Amniotic stem cell (primary cell): ENCODE data around the gene CNPY1.
"Not testable (repeated sequence)": the region's sequence is repeated elsewhere in the genome, so short reads cannot be mapped to it uniquely, and the experiment has no call there.

ENCODE experiments used
- DNase-seq: peaks from one replicate; lab custom pipeline; 2025; lab: John Stamatoyannopoulos, UW

Gene CNPY1

GRCh38 chr7:155546449-155546848 is at the start of gene CNPY1:
TSS of gene CNPY1 (minus strand) at chr7:155546559. CDS start at chr7:155545929, 630 bp downstream.
- DNase-seq, result not testable (repeated sequence)

- DNase-seq, result no peak
Measured at GRCh38 chr7:155594961-155595366, 48.6 kb upstream of the CNPY1 start.

GRCh38 chr7:155594163-155594732 is 47.9 kb upstream of the CNPY1 start:
- no peak for DNase-seq

- no peak for DNase-seq
Measured at GRCh38 chr7:155593461-155594162, 47.3 kb upstream of the CNPY1 start.

- DNase-seq, result no peak
Measured at GRCh38 chr7:155591055-155591775, 44.9 kb upstream of the CNPY1 start.

- no peak for DNase-seq
Measured at GRCh38 chr7:155590215-155591018, 44.1 kb upstream of the CNPY1 start.

GRCh38 chr7:155589001-155589980 is 42.9 kb upstream of the CNPY1 start:
- DNase-seq, result no peak

- DNase-seq, result no peak
Measured at GRCh38 chr7:155588468-155588998, 42.2 kb upstream of the CNPY1 start.

GRCh38 chr7:155587486-155587885 is 41.1 kb upstream of the CNPY1 start:
- DNase-seq, result no peak

- no peak for DNase-seq
Measured at GRCh38 chr7:155586843-155587440, 40.6 kb upstream of the CNPY1 start.

GRCh38 chr7:155585951-155586350 is 39.6 kb upstream of the CNPY1 start:
- DNase-seq, result no peak

GRCh38 chr7:155585532-155585895 is 39.2 kb upstream of the CNPY1 start:
- DNase-seq, result no peak

- peak; percentile 7 for DNase-seq
Measured at GRCh38 chr7:155584763-155585531, 38.6 kb upstream of the CNPY1 start.

GRCh38 chr7:155584261-155584660 is 37.9 kb upstream of the CNPY1 start:
- DNase-seq, result no peak

- DNase-seq, result no peak
Measured at GRCh38 chr7:155583636-155584035, 37.3 kb upstream of the CNPY1 start.

GRCh38 chr7:155581954-155582353 is 35.6 kb upstream of the CNPY1 start:
- DNase-seq, result no peak

- DNase-seq, result no peak
Measured at GRCh38 chr7:155581107-155581830, 34.9 kb upstream of the CNPY1 start.

- DNase-seq, result no peak
Measured at GRCh38 chr7:155580367-155580766, 34.0 kb upstream of the CNPY1 start.

GRCh38 chr7:155579565-155579964 is 33.2 kb upstream of the CNPY1 start:
- no peak for DNase-seq
